C4-2B (cell line): ENCODE measurements around the gene SHISA9.

Experiments
- H3K27ac ChIP-seq: fragments of 450-650 bp; 2 replicates; pipeline ENCODE4 v1.5.1; 2017
- ZFX ChIP-seq: fragments of 450-650 bp; IDR thresholded peaks from 2 replicates; pipeline ENCODE4 v1.6.1; 2017
- TF ChIP-seq, protein P1 (sequence below): fragments of 450-650 bp; conservative IDR thresholded peaks from 2 replicates; pipeline ENCODE4 v1.5.1; 2017; ENCODE audit warnings: mild to moderate bottlenecking

SHISA9 gene

GRCh38 chr16:13014476-13014875, 113.1 kb downstream of the SHISA9 start:
- TF ChIP-seq, protein P1, sequence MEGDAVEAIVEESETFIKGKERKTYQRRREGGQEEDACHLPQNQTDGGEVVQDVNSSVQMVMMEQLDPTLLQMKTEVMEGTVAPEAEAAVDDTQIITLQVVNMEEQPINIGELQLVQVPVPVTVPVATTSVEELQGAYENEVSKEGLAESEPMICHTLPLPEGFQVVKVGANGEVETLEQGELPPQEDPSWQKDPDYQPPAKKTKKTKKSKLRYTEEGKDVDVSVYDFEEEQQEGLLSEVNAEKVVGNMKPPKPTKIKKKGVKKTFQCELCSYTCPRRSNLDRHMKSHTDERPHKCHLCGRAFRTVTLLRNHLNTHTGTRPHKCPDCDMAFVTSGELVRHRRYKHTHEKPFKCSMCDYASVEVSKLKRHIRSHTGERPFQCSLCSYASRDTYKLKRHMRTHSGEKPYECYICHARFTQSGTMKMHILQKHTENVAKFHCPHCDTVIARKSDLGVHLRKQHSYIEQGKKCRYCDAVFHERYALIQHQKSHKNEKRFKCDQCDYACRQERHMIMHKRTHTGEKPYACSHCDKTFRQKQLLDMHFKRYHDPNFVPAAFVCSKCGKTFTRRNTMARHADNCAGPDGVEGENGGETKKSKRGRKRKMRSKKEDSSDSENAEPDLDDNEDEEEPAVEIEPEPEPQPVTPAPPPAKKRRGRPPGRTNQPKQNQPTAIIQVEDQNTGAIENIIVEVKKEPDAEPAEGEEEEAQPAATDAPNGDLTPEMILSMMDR, result no peak
- TF ChIP-seq ZFX, result no peak

DNA sequence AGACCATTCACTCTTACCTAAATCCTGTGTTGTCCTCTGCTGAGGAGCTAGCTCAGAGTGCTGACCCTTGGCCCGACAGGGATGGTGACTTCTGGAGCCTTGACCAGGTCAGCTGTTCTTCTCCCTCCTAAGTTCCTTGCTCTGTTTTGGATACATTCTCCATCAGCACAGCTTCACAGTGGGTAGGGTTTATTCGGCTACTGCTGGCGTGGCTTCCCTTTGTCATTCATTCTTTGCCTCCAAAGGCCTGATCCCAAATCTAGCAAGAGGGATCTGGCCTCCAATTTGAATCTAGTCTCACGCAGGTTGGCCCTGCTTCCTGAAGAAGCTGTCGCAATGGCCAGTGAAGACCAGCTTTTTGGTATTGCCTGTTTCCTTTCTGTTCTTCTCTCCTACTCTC, 116.6 kb downstream of the SHISA9 start:
- H3K27ac ChIP-seq, result no peak overlapping the region
- TF ChIP-seq ZFX, result no peak
- TF ChIP-seq, protein P1, result no peak

More at GRCh38 chr16:13014476-13014875, 113.1 kb downstream of the SHISA9 start:
- no peak overlapping the region for H3K27ac ChIP-seq

GRCh38 chr16:13021996-13022395, 120.6 kb downstream of the SHISA9 start:
- no peak overlapping the region for H3K27ac ChIP-seq
- no peak for TF ChIP-seq ZFX
- TF ChIP-seq, protein P1, result no peak

DNA sequence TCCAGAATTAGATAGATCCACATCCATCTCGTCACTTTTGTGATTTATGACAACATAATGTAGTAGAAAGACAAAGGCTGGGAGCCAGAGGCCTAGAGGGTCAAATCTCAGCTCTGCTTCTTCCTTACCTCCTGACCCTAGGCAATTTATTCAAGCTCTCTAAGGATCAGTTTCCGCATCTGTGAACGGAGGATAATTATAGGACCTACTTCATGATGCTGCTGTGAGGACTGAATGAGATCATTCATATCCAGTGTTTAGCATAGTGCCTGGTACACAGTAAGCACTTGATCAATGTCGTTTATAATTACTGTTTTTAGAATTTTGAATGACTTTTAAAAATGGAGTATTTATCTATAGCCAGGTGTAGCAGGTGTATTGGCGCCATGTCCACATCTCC, 128.4 kb downstream of the SHISA9 start:
- TF ChIP-seq, protein P1, result no peak
- no peak for TF ChIP-seq ZFX
- H3K27ac ChIP-seq, result no peak overlapping the region

- TF ChIP-seq ZFX, result no peak
- TF ChIP-seq, protein P1, result no peak
Measured at GRCh38 chr16:13030769-13031168, 129.4 kb downstream of the SHISA9 start.

DNA sequence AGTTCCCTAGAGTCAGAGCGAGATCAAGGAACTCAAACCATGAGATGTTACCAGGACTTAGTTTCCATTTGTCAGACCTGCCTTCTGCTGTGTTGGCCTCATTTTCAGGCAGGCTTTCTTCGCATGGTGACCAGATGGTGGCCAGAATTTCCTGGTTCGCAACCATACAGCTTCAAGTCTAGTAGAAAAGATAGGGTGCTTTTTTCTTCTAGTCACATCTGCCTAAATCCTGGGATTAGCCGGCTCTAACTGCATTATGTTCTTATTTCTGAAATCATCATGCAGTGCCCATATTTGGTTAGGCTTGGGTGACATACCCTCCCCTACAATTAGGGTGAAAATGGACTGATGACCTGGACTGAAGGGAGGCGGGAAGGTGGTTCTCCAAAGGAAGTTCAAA, 131.5 kb downstream of the SHISA9 start:
- no peak overlapping the region for H3K27ac ChIP-seq
- TF ChIP-seq, protein P1, result no peak
- no peak for TF ChIP-seq ZFX

More at GRCh38 chr16:13030769-13031168, 129.4 kb downstream of the SHISA9 start:
- H3K27ac ChIP-seq, result no peak overlapping the region

DNA sequence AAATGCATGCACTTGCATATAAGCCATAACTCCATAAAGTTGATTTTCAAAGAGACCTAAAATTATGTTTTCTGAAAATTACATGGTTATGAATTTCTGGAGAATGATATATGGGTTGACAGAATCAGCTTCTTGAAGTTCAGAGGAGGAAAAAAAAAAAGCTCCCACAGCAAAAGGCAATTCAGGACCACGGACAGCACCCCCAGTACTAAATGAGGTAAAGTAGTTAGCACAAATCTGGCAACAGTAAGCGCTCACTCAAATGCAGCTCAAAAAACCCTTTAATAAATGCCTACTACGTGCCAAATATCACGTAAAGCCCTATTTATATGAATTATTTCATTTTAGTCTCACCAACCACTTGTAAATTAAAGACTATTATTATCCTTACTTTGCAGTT, 135.2 kb downstream of the SHISA9 start:
- TF ChIP-seq ZFX, result no peak
- TF ChIP-seq, protein P1, result no peak
- H3K27ac ChIP-seq, result no peak overlapping the region
